KMS-11 (cell line): ENCODE results near the gene RBM20.

Source experiments
- H2AFZ ChIP-seq: fragments of 200-600 bp; sonication (generic); 2 replicates; pipeline ENCODE4 v1.6.1; 2016; ENCODE audit warnings: antibody characterized with exemption, mixed run types, low read depth
- H3K27ac ChIP-seq: fragments of 200-600 bp; sonication (generic); 2 replicates; pipeline ENCODE4 v1.6.1; 2016; ENCODE audit warnings: mild to moderate bottlenecking, mixed run types
- H3K27me3 ChIP-seq: fragments of 200-600 bp; sonication (generic); 2 replicates; pipeline ENCODE4 v1.6.1; 2017; ENCODE audit warnings: mild to moderate bottlenecking, low read depth, mixed run types, moderate library complexity; ENCODE audit not compliant: insufficient read depth
- H3K36me3 ChIP-seq: fragments of 200-600 bp; sonication (generic); 2 replicates; pipeline ENCODE4 v1.6.1; 2017; ENCODE audit warnings: mild to moderate bottlenecking, mixed run types; ENCODE audit not compliant: insufficient read depth
- H3K4me1 ChIP-seq: fragments of 200-600 bp; sonication (generic); 2 replicates; pipeline ENCODE4 v1.6.1; 2016; ENCODE audit warnings: mild to moderate bottlenecking, low read depth, mixed run types; ENCODE audit not compliant: poor library complexity, severe bottlenecking
- H3K4me2 ChIP-seq: fragments of 200-600 bp; sonication (generic); 2 replicates; pipeline ENCODE4 v1.7.0; 2016; ENCODE audit warnings: mild to moderate bottlenecking, mixed run types
- H3K4me3 ChIP-seq: fragments of 200-600 bp; sonication (generic); IDR thresholded peaks from 2 replicates; pipeline ENCODE4 v1.6.1; 2017; ENCODE audit warnings: low read depth, low read length, mixed read lengths; ENCODE audit not compliant: insufficient read depth
- H3K79me2 ChIP-seq: fragments of 200-600 bp; sonication (generic); 2 replicates; pipeline ENCODE4 v1.6.1; 2016; ENCODE audit warnings: low read depth, mixed run types; ENCODE audit not compliant: insufficient read depth
- H3K9ac ChIP-seq: fragments of 200-600 bp; sonication (generic); 2 replicates; pipeline ENCODE4 v1.6.1; 2016; ENCODE audit warnings: mild to moderate bottlenecking, mixed run types
- H4K20me1 ChIP-seq: fragments of 200-600 bp; sonication (generic); 2 replicates; pipeline ENCODE4 v1.6.1; 2016; ENCODE audit warnings: mild to moderate bottlenecking, mixed run types; ENCODE audit not compliant: insufficient read depth
- TF ChIP-seq, protein P1 (sequence below): fragments of 200-600 bp; sonication (generic); conservative IDR thresholded peaks from 2 replicates; pipeline ENCODE4 v1.6.1; 2017; ENCODE audit warnings: low read depth, mild to moderate bottlenecking, antibody characterized with exemption, low read length, moderate library complexity, mixed read lengths

Gene RBM20

DNA sequence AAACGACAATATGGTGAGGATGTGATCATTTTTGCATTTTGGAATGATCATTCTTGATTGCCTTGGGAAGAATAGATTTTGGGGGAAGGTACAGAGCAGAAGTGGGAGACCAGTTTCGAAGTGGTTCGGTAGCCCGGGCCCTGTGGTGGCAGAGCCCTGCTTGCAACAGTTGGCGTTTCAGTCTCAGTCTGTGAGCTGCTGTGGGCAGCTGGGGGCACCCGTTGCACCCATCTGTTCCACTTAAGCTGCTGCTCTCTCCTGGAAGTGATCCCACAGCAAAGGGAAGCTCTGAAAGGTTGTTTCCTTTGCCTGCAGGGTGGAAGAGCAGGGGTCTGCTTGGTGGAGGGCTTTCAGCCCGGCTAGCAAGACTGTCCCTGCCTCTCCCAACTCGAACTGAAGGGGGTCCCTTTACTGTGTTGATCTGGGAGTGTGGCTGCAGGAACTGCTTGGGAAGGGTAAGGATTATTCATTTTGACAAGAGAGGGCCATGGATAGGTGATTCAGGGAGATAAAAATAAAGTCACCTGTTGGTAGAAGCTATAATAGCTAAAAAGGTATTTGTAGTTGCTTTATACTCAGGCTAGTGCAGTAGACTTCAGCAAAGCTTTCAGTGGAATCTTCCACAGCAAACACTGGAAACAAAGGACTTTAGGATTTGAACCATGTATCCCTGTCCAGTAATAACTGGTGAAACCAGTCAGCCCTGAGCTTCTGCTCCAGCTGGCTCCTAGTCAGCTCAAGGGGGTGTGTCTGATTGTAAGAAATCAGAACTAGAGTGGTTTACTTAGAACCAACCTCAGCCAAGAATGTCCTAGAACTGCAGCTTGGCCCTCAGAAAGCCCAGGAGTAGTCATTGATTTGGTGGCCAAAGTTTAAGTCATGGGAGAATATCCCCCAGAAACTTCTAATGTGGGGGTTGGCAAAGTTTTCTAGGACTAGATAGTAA lies 174.4 kb downstream of the RBM20 start:
- Histone ChIP-seq H2AFZ (no peak overlapping the region), H3K4me3 (no peak overlapping the region), H4K20me1 (no peaks in the 10 kb centered on the region), H3K36me3 (no peaks in the 10 kb centered on the region), H3K4me2 (no peak overlapping the region), H3K27ac (no peak overlapping the region), H3K4me1 (peaks cover 6% of the 10 kb centered on the region), H3K9ac (no peak overlapping the region), H3K27me3 (no peaks in the 10 kb centered on the region), H3K79me2 (no peaks in the 10 kb centered on the region)
- TF ChIP-seq, protein P1, sequence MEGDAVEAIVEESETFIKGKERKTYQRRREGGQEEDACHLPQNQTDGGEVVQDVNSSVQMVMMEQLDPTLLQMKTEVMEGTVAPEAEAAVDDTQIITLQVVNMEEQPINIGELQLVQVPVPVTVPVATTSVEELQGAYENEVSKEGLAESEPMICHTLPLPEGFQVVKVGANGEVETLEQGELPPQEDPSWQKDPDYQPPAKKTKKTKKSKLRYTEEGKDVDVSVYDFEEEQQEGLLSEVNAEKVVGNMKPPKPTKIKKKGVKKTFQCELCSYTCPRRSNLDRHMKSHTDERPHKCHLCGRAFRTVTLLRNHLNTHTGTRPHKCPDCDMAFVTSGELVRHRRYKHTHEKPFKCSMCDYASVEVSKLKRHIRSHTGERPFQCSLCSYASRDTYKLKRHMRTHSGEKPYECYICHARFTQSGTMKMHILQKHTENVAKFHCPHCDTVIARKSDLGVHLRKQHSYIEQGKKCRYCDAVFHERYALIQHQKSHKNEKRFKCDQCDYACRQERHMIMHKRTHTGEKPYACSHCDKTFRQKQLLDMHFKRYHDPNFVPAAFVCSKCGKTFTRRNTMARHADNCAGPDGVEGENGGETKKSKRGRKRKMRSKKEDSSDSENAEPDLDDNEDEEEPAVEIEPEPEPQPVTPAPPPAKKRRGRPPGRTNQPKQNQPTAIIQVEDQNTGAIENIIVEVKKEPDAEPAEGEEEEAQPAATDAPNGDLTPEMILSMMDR = no peak

DNA sequence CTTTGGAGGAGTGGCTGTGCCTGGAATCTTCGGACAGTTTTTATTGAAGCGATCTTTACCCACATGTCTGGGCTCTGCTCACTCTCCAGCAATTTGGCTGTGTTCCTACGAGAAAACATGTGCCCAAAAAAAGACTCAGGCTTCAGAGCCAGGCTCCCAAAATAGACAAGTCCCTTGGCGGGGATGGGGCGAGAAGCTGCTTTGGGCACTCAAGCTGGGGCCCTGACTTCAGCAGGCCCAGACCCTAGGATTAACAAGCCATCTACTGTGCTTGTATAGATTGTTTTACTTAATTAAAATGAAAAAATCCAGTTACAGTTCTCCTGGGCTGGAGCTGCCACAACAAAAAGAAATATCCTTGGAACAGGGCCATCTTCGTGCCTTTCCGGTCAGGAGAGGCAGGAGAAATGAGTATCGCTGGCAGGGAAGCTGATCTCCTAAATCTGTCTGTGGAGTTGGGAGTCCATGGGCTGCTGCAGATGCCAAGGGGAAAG lies 176.2 kb downstream of the RBM20 start:
- H3K4me2 ChIP-seq = no peak overlapping the region
- H3K27me3 ChIP-seq = no peaks in the 10 kb centered on the region
- H4K20me1 ChIP-seq = no peaks in the 10 kb centered on the region
- no peak overlapping the region for H3K27ac ChIP-seq
- no peak overlapping the region for H3K9ac ChIP-seq
- no peaks in the 10 kb centered on the region for H3K36me3 ChIP-seq
- TF ChIP-seq, protein P1 = no peak
- H3K4me1 ChIP-seq = peaks cover 6% of the 10 kb centered on the region
- no peak overlapping the region for H2AFZ ChIP-seq
- no peaks in the 10 kb centered on the region for H3K79me2 ChIP-seq
- H3K4me3 ChIP-seq = no peak overlapping the region

DNA sequence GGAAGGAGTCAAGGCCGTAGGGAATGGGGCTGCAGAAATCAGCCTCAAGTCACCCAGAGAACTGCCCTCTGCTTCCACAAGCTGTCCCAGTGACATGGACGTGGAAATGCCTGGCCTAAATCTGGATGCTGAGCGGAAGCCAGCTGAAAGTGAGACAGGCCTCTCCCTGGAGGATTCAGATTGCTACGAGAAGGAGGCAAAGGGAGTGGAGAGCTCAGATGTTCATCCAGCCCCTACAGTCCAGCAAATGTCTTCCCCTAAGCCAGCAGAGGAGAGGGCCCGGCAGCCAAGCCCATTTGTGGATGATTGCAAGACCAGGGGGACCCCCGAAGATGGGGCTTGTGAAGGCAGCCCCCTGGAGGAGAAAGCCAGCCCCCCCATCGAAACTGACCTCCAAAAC lies 177.4 kb downstream of the RBM20 start:
- no peak overlapping the region for H3K4me3 ChIP-seq

DNA sequence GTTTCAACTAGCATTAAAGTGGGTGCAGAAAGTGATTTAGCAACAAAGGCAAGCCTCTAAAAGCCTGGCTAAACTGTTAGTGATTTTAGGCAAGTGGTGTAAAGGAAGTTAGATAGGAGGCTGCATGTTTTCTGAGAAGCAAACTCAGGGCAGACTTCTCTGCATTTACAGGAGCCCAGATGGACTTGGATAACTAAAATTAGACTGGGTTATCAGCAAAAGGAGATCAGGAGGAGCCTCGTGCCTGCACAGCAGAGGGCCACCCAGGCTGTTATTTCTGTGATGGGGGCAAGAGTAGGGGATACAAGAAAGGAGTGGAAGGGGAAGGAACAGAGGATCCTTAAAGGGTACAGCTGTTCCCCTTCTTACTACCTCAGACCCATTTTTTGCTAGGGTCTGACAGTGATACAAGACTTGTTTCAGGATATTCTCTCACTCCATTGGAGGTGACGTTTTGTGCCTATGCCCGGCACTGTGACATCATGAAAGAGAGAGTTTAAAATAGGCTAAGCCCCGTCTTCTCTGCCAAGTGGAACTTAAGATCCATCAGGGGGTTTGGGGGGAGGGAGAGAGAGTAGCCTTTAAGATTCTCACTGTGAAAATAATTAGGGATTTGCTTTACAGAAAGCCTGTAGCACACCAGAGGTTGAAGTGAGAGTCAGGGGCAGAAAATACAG lies 178.0 kb downstream of the RBM20 start:
- Histone ChIP-seq H3K27me3 (no peaks in the 10 kb centered on the region), H4K20me1 (no peaks in the 10 kb centered on the region), H3K9ac (no peak overlapping the region), H3K4me2 (no peak overlapping the region), H3K36me3 (no peaks in the 10 kb centered on the region), H3K4me3 (no peak overlapping the region), H3K4me1 (peaks cover 6% of the 10 kb centered on the region), H2AFZ (no peak overlapping the region), H3K79me2 (no peaks in the 10 kb centered on the region), H3K27ac (no peak overlapping the region)
- TF ChIP-seq, protein P1 = no peak

More for the DNA sequence above, 177.4 kb downstream of the RBM20 start:
- Histone ChIP-seq H3K4me2 (no peak overlapping the region), H3K4me1 (peaks cover 6% of the 10 kb centered on the region), H3K27me3 (no peaks in the 10 kb centered on the region), H3K36me3 (no peaks in the 10 kb centered on the region), H3K79me2 (no peaks in the 10 kb centered on the region), H2AFZ (no peak overlapping the region), H3K27ac (no peak overlapping the region), H3K9ac (no peak overlapping the region), H4K20me1 (no peaks in the 10 kb centered on the region)
- TF ChIP-seq, protein P1 = no peak
